HepG2 (cell line): ENCODE results near the gene IGFBP6. TPM values are rescaled to one million over a fixed set of nuclear protein-coding genes. Genes with fewer than 3 reads are reported as not detected.

Source experiments
- BHLHE40 ChIP-seq: IDR thresholded peaks from 2 replicates; pipeline ENCODE4 v1.6.1; 2011; ENCODE audit warnings: low read length, improper control_type of control experiment
- CBFB ChIP-seq: sonication (generic); formaldehyde crosslinking; IDR thresholded peaks from 2 replicates; pipeline ENCODE4 v1.4.0; 2020; ENCODE audit warnings: missing genetic modification reagents
- CEBPG ChIP-seq: IDR thresholded peaks from 2 replicates; pipeline ENCODE4 v1.6.1; 2016
- CHD2 ChIP-seq: IDR thresholded peaks from 2 replicates; pipeline ENCODE4 v1.6.1; 2011; ENCODE audit warnings: low read depth, low read length, improper control_type of control experiment
- E2F1 ChIP-seq: sonication (generic); formaldehyde crosslinking; IDR thresholded peaks from 2 replicates; pipeline ENCODE4 v1.5.0; 2020; ENCODE audit warnings: missing genetic modification reagents
- FOXK1 ChIP-seq: sonication (generic); formaldehyde crosslinking; IDR thresholded peaks from 2 replicates; pipeline ENCODE4 v1.4.0; 2020; ENCODE audit warnings: low read depth, missing genetic modification reagents, borderline replicate concordance
- GPN1 ChIP-seq: sonication (generic); formaldehyde crosslinking; IDR thresholded peaks from 2 replicates; pipeline ENCODE4 v1.5.1; 2020; ENCODE audit warnings: missing genetic modification reagents, borderline replicate concordance
- HNF4A ChIP-seq: sonication (generic); formaldehyde crosslinking; IDR thresholded peaks from 2 replicates; pipeline ENCODE4 v1.4.0; 2020; ENCODE audit warnings: missing genetic modification reagents
- JUNB ChIP-seq: sonication (generic); formaldehyde crosslinking; IDR thresholded peaks from 2 replicates; pipeline ENCODE4 v1.8.0; 2022; ENCODE audit warnings: missing genetic modification reagents, mild to moderate bottlenecking, borderline replicate concordance
- KLF16 ChIP-seq, 2 experiments: sonication (generic) in 1 of 2; formaldehyde crosslinking in 1 of 2; IDR thresholded peaks; 2 replicates each; pipeline versions ENCODE4 v1.6.1 to v1.8.0; 2016 to 2023; ENCODE audit warnings: missing genetic modification reagents in 2 of 2, missing compliant biosample characterization in 1 of 2
- MLLT10 ChIP-seq: sonication (generic); formaldehyde crosslinking; IDR thresholded peaks from 2 replicates; pipeline ENCODE4 v1.4.0; 2020; ENCODE audit warnings: missing genetic modification reagents
- NBN ChIP-seq: fragments of 450-650 bp; conservative IDR thresholded peaks from 2 replicates; pipeline ENCODE4 v1.6.1; 2017
- NR2F6 ChIP-seq, 2 experiments: IDR thresholded peaks; 2 replicates each; pipeline ENCODE4 v1.6.1; 2016; ENCODE audit warnings: antibody characterized with exemption in 1 of 2, mild to moderate bottlenecking in 1 of 2
- NR3C1 ChIP-seq: sonication (generic); formaldehyde crosslinking; IDR thresholded peaks from 2 replicates; pipeline ENCODE4 v1.4.0; 2020; ENCODE audit warnings: missing genetic modification reagents
- NRL ChIP-seq: sonication (generic); formaldehyde crosslinking; IDR thresholded peaks from 2 replicates; pipeline ENCODE4 v1.5.0; 2020; ENCODE audit warnings: missing genetic modification reagents, mild to moderate bottlenecking, moderate library complexity, borderline replicate concordance
- POGZ ChIP-seq: sonication (generic); formaldehyde crosslinking; IDR thresholded peaks from 2 replicates; pipeline ENCODE4 v1.4.0; 2020; ENCODE audit warnings: mild to moderate bottlenecking, missing genetic modification reagents
- RXRA ChIP-seq: sonication (generic); formaldehyde crosslinking; IDR thresholded peaks from 2 replicates; pipeline ENCODE4 v1.5.1; 2020; ENCODE audit warnings: missing genetic modification reagents
- SIN3B ChIP-seq: fragments of 150-350 bp; IDR thresholded peaks from 2 replicates; pipeline ENCODE4 v1.6.1; 2014; ENCODE audit warnings: low read length
- SMC3 ChIP-seq: IDR thresholded peaks from 2 replicates; pipeline ENCODE4 v1.6.1; 2011; ENCODE audit warnings: low read length, improper control_type of control experiment
- SMYD3 ChIP-seq: sonication (generic); formaldehyde crosslinking; IDR thresholded peaks from 2 replicates; pipeline ENCODE4 v1.8.1; 2023; ENCODE audit warnings: mild to moderate bottlenecking, missing genetic modification reagents
- THAP7 ChIP-seq: sonication (generic); formaldehyde crosslinking; IDR thresholded peaks from 2 replicates; pipeline ENCODE4 v1.8.1; 2023; ENCODE audit warnings: mild to moderate bottlenecking, missing genetic modification reagents
- ZMAT5 ChIP-seq: sonication (generic); formaldehyde crosslinking; IDR thresholded peaks from 2 replicates; pipeline ENCODE4 v1.5.0; 2020; ENCODE audit warnings: mild to moderate bottlenecking, low read depth, missing genetic modification reagents, borderline replicate concordance
- ZNF382 ChIP-seq: sonication (generic); formaldehyde crosslinking; IDR thresholded peaks from 2 replicates; pipeline ENCODE4 v1.5.0; 2020; ENCODE audit warnings: missing genetic modification reagents, mild to moderate bottlenecking, borderline replicate concordance
- ZNF431 ChIP-seq: sonication (generic); formaldehyde crosslinking; IDR thresholded peaks from 2 replicates; pipeline ENCODE4 v1.9.0; 2022; ENCODE audit warnings: missing genetic modification reagents, low read depth, mild to moderate bottlenecking, borderline replicate concordance
- ZNF614 ChIP-seq: IDR thresholded peaks from 2 replicates; pipeline ENCODE4 v1.6.1; 2018; ENCODE audit warnings: missing biosample characterization, missing genetic modification reagents, inconsistent platforms, borderline replicate concordance
- polyA plus RNA-seq, 8 experiments: library from polyadenylated mRNA; depleted of rRNA in 3 of 8; stranded (reverse) in 7 of 8; unstranded in 1 of 8; fragments of >200 nt; fragmentation: Illumina TruSeq in 4 of 8; extraction: Trizol in 4 of 8; gene quantifications; 2 replicates each; pipeline versions ENCODE4 v1.2.1 to v1.2.3, GENCODE V29; 2011 to 2016; ENCODE audit warnings: low read depth in 4 of 8, missing spikeins in 1 of 8, mixed read lengths in 1 of 8; ENCODE audit not compliant: insufficient read depth in 1 of 8
- total RNA-seq, 5 experiments: library from RNA; depleted of rRNA; stranded (reverse); fragments of >200 nt; fragmentation: Illumina TruSeq; extraction: Trizol; gene quantifications; 2 replicates each; pipeline ENCODE4 v1.2.3, GENCODE V29; 2016; ENCODE audit warnings: low read depth in 1 of 5
- TF ChIP-seq, protein P1 (sequence below): sonication (generic); formaldehyde crosslinking; IDR thresholded peaks from 2 replicates; pipeline ENCODE4 v1.5.1; 2020; ENCODE audit warnings: mild to moderate bottlenecking, missing genetic modification reagents

The IGFBP6 gene
- total and polyA plus RNA-seq, 2 of the 13 experiments (the other 11 are each of a cell fraction or from before 2014, with no cell fraction given): 3.9 to 25.2 TPM

DNA sequence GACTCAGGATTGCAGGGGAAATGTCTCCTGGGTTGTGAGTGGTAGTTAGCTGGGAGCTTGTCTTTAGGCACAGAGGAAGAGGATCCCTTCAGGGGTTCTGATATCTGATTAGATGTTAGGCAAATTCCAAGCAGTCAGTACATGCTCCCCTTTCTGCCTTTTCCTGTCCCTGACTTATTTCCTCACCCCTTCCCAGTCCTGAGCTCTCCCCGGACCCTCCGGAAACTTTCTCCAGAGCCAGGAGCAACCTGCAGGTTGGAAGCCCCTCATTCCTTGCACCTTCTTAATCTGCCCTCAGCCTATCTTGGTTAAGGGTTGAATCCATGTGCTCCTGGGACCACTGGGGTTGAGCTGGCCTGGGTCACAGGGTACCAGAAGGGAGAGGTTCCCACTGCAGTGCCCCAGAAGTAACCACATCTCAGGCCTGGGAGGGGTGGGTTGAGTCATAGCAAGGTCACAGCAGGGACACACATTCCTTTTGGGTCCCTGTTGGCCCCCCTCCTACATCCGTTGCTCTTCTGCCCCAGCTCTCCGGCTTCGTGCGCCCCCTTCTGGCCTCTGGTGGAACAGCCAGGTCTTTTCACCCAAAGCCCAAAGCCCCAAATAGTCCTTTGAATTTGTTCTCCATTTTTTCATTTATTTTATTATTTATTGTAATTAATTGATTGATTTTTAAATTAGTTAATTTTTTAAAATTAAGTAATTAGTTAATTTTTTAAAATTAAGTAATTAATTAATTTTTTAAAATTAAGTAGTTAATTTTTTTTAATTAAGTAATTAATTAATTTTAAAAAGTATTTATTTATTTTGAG, 1.8 kb downstream of the IGFBP6 start (continued):
- TF ChIP-seq, protein P1, sequence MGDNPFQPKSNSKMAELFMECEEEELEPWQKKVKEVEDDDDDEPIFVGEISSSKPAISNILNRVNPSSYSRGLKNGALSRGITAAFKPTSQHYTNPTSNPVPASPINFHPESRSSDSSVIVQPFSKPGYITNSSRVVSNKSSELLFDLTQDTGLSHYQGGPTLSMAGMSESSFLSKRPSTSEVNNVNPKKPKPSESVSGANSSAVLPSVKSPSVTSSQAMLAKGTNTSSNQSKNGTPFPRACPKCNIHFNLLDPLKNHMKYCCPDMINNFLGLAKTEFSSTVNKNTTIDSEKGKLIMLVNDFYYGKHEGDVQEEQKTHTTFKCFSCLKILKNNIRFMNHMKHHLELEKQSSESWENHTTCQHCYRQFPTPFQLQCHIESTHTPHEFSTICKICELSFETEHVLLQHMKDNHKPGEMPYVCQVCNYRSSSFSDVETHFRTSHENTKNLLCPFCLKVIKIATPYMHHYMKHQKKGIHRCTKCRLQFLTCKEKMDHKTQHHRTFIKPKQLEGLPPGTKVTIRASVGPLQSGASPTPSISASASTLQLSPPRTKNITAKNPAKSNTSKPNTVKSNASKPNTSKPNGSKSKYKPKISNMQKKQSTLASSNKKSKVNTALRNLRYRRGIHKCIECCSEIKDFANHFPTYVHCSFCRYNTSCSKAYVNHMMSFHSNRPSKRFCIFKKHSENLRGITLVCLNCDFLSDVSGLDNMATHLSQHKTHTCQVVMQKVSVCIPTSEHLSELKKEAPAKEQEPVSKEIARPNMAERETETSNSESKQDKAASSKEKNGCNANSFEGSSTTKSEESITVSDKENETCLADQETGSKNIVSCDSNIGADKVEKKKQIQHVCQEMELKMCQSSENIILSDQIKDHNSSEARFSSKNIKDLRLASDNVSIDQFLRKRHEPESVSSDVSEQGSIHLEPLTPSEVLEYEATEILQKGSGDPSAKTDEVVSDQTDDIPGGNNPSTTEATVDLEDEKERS (CRISPR knock-in tag): no peak
- TF ChIP-seq NRL (CRISPR knock-in tag): 0 out of 2 replicates have a peak, but pooled peaks have one; percentile 54
- no peak for TF ChIP-seq ZNF382 (CRISPR knock-in tag)
- no peak for TF ChIP-seq ZMAT5
- TF ChIP-seq JUNB (CRISPR knock-in tag): no peak
- TF ChIP-seq SIN3B: no peak
- peak; percentile 98 for TF ChIP-seq RXRA (CRISPR knock-in tag)
- peak; percentile 25; the same call in 1 of the 2 replicates for TF ChIP-seq FOXK1
- peak in 1 of 2 experiments; percentile 74; a peak in 2 of 4 replicates for TF ChIP-seq KLF16 (CRISPR knock-in tag; IDR thresholded peaks at IDR 0.05)
- TF ChIP-seq CHD2: no peak
- TF ChIP-seq BHLHE40: no peak
- no peak for TF ChIP-seq THAP7 (CRISPR knock-in tag)
- TF ChIP-seq POGZ (CRISPR knock-in tag): no peak
- TF ChIP-seq SMC3: peak; percentile 86
- no peak for TF ChIP-seq SMYD3 (CRISPR knock-in tag)
- TF ChIP-seq ZNF431: no peak
- no peak for TF ChIP-seq GPN1 (CRISPR knock-in tag)
- no peak for TF ChIP-seq MLLT10
- no peak for TF ChIP-seq NR3C1
- peak; percentile 40; the same call in 1 of the 2 replicates for TF ChIP-seq HNF4A (CRISPR knock-in tag)
- TF ChIP-seq ZNF614 (CRISPR knock-in tag): 0 out of 2 replicates have a peak, but pooled peaks have one; percentile 45
- TF ChIP-seq E2F1 (CRISPR knock-in tag): no peak
- no peak for TF ChIP-seq NBN
- TF ChIP-seq CEBPG: peak; percentile 69
- TF ChIP-seq CBFB: no peak
- peak; percentile 54; the same call in 1 of the 2 replicates for TF ChIP-seq NR2F6 (IDR thresholded peaks at IDR 0.05)
- TF ChIP-seq NR2F6 (CRISPR knock-in tag; IDR thresholded peaks at IDR 0.05): peak; percentile 62
